Measurements from ENCODE around the gene BIRC7.

The BIRC7 gene

GRCh38 chr20:63277466-63278272, 42.0 kb downstream of the BIRC7 start:
- intact Hi-C loops (cut with DNase I), result no loop called here
- DNase-seq, result peak in 1 of 10 donors; percentile 59

GRCh38 chr20:63278661-63279060, 43.0 kb downstream of the BIRC7 start:
- peak in 3 of 10 donors; percentile 31 to 63 (median 35) for DNase-seq
- intact Hi-C loops (cut with DNase I), result no loop called here

GRCh38 chr20:63279931-63280330, 44.2 kb downstream of the BIRC7 start:
- intact Hi-C loops (cut with DNase I), result no loop called here
- DNase-seq, result peak in 3 of 10 donors; percentile 29 to 67 (median 51)

- intact Hi-C loops (cut with DNase I), result no loop called here
- peak in 3 of 10 donors; percentile 42 to 50 (median 45) for DNase-seq
Measured at GRCh38 chr20:63280371-63280770, 44.7 kb downstream of the BIRC7 start.

- intact Hi-C loops (cut with DNase I), result no loop called here
- peak in 4 of 10 donors; percentile 5 to 72 (median 60) for DNase-seq
Measured at GRCh38 chr20:63280929-63281545, 45.3 kb downstream of the BIRC7 start.

- intact Hi-C loops (cut with DNase I), result no loop called here
- peak in 4 of 10 donors; percentile 1 to 72 (median 64) for DNase-seq
Measured at GRCh38 chr20:63281742-63282665, 46.3 kb downstream of the BIRC7 start.

- intact Hi-C loops (cut with DNase I), result no loop called here
- peak in 3 of 10 donors; percentile 37 to 78 (median 76) for DNase-seq
Measured at GRCh38 chr20:63282946-63283345, 47.2 kb downstream of the BIRC7 start.

- intact Hi-C loops (cut with DNase I), result no loop called here
- peak in 3 of 10 donors; percentile 52 to 78 (median 70) for DNase-seq
Measured at GRCh38 chr20:63283397-63284082, 47.8 kb downstream of the BIRC7 start.

- intact Hi-C loops (cut with DNase I), result no loop called here
- no peak for DNase-seq
Measured at GRCh38 chr20:63284083-63284440, 48.4 kb downstream of the BIRC7 start.

GRCh38 chr20:63284544-63284949, 48.8 kb downstream of the BIRC7 start:
- intact Hi-C loops (cut with DNase I), result no loop called here
- peak in 3 of 10 donors; percentile 58 to 85 (median 75) for DNase-seq

- intact Hi-C loops (cut with DNase I), result no loop called here
- peak in 4 of 10 donors; percentile 3 to 73 (median 50) for DNase-seq
Measured at GRCh38 chr20:63284981-63285524, 49.3 kb downstream of the BIRC7 start.

- DNase-seq, result peak in 4 of 10 donors; percentile 4 to 81 (median 62)
- intact Hi-C loops (cut with DNase I), result no loop called here
Measured at GRCh38 chr20:63285636-63286615, 50.2 kb downstream of the BIRC7 start.

- intact Hi-C loops (cut with DNase I), result no loop called here
- DNase-seq, result peak in 4 of 10 donors; percentile 1 to 76 (median 45)
Measured at GRCh38 chr20:63286781-63287696, 51.3 kb downstream of the BIRC7 start.

- DNase-seq, result peak in 4 of 10 donors; percentile 3 to 73 (median 66)
Measured at GRCh38 chr20:63287697-63288580, 52.2 kb downstream of the BIRC7 start.

GRCh38 chr20:63288581-63289251, 53.0 kb downstream of the BIRC7 start:
- intact Hi-C loops (cut with DNase I), result no loop called here
- peak in 3 of 10 donors; percentile 67 to 79 (median 79) for DNase-seq

More at GRCh38 chr20:63287697-63288580, 52.2 kb downstream of the BIRC7 start:
- intact Hi-C loops (cut with DNase I), result no loop called here
